H9 (cell line): Measurements from ENCODE around the gene STOX2. TPM values are rescaled to one million over a fixed set of nuclear protein-coding genes. Genes with fewer than 3 reads are reported as not detected.

ENCODE experiments used
- DNase-seq: peaks from one replicate; pipeline ENCODE4 v3.0.0-alpha.2; 2017
- H2AFZ ChIP-seq: one replicate; pipeline ENCODE4 v1.6.1; 2013; ENCODE audit warnings: mild to moderate bottlenecking, low read length, control low read depth, moderate library complexity
- H2AK5ac ChIP-seq: 2 replicates; pipeline ENCODE4 v1.6.1; 2013; ENCODE audit warnings: low read length, control low read depth, mixed read lengths; ENCODE audit not compliant: insufficient read length
- H2BK120ac ChIP-seq: one replicate; pipeline ENCODE4 v1.6.1; 2013; ENCODE audit warnings: low read depth, mild to moderate bottlenecking, low read length, control low read depth, inconsistent platforms; ENCODE audit not compliant: poor library complexity, severe bottlenecking
- H2BK12ac ChIP-seq: 2 replicates; pipeline ENCODE4 v1.6.1; 2013; ENCODE audit warnings: low read length, control low read depth, mixed read lengths, low read depth; ENCODE audit not compliant: insufficient read length
- H2BK15ac ChIP-seq: 2 replicates; pipeline ENCODE4 v1.6.1; 2013; ENCODE audit warnings: low read depth, low read length, control low read depth
- H2BK20ac ChIP-seq: one replicate; pipeline ENCODE4 v1.6.1; 2013; ENCODE audit warnings: low read depth, mild to moderate bottlenecking, low read length, control low read depth, inconsistent platforms; ENCODE audit not compliant: poor library complexity, severe bottlenecking
- H2BK5ac ChIP-seq: 2 replicates; pipeline ENCODE4 v1.6.1; 2013; ENCODE audit warnings: low read length, control low read depth, mixed read lengths; ENCODE audit not compliant: insufficient read length
- H3K14ac ChIP-seq: 2 replicates; pipeline ENCODE4 v1.6.1; 2013; ENCODE audit warnings: low read length, control low read depth; ENCODE audit not compliant: insufficient read depth
- H3K18ac ChIP-seq: 2 replicates; pipeline ENCODE4 v1.6.1; 2013; ENCODE audit warnings: low read depth, mild to moderate bottlenecking, mixed read lengths, low read length, control low read depth; ENCODE audit not compliant: insufficient read length
- H3K23ac ChIP-seq: 2 replicates; pipeline ENCODE4 v1.6.1; 2013; ENCODE audit warnings: low read length, control low read depth, mixed read lengths, low read depth; ENCODE audit not compliant: insufficient read length
- H3K23me2 ChIP-seq: 2 replicates; pipeline ENCODE4 v1.6.1; 2013; ENCODE audit warnings: low read depth, mild to moderate bottlenecking, mixed read lengths, low read length, control low read depth; ENCODE audit not compliant: insufficient read length, poor library complexity, severe bottlenecking
- H3K27ac ChIP-seq: 2 replicates; pipeline ENCODE4 v1.5.1; 2013; ENCODE audit warnings: low read length, control low read depth, mixed read lengths, low read depth; ENCODE audit not compliant: insufficient read length
- H3K27me3 ChIP-seq: 2 replicates; pipeline ENCODE4 v1.6.1; 2013; ENCODE audit warnings: low read length, control low read depth, inconsistent platforms; ENCODE audit not compliant: insufficient read depth
- H3K4ac ChIP-seq: 2 replicates; pipeline ENCODE4 v1.6.1; 2013; ENCODE audit warnings: low read depth, mild to moderate bottlenecking, control low read depth, inconsistent platforms, low read length, moderate library complexity
- H3K4me1 ChIP-seq: 2 replicates; pipeline ENCODE4 v1.6.1; 2013; ENCODE audit warnings: low read length, control low read depth, inconsistent platforms; ENCODE audit not compliant: insufficient read depth
- H3K4me2 ChIP-seq: 2 replicates; pipeline ENCODE4 v1.6.1; 2013; ENCODE audit warnings: low read length, control low read depth, mixed read lengths; ENCODE audit not compliant: insufficient read length, insufficient read depth
- H3K56ac ChIP-seq: 2 replicates; pipeline ENCODE4 v1.6.1; 2013; ENCODE audit warnings: low read depth, mild to moderate bottlenecking, mixed read lengths, low read length, control low read depth; ENCODE audit not compliant: insufficient read length
- H3K79me1 ChIP-seq: 2 replicates; pipeline ENCODE4 v1.6.1; 2013; ENCODE audit warnings: low read depth, mild to moderate bottlenecking, moderate library complexity, low read length, control low read depth, inconsistent platforms; ENCODE audit not compliant: insufficient read depth, poor library complexity, severe bottlenecking
- H3K79me2 ChIP-seq: 2 replicates; pipeline ENCODE4 v1.6.1; 2013; ENCODE audit warnings: low read length, control low read depth, inconsistent platforms; ENCODE audit not compliant: insufficient read depth
- H3K9ac ChIP-seq: 2 replicates; pipeline ENCODE4 v1.6.1; 2013; ENCODE audit warnings: low read length, control low read depth, mixed read lengths; ENCODE audit not compliant: insufficient read length; ENCODE audit errors: extremely low read depth
- H3K9me3 ChIP-seq: one replicate; pipeline ENCODE4 v1.6.1; 2013; ENCODE audit warnings: low read depth, low read length, inconsistent platforms; ENCODE audit not compliant: control insufficient read depth
- H3T11ph ChIP-seq: one replicate; pipeline ENCODE4 v1.6.1; 2013; ENCODE audit warnings: mild to moderate bottlenecking, low read length, control low read depth, inconsistent platforms
- H4K20me1 ChIP-seq: one replicate; pipeline ENCODE4 v1.6.1; 2013; ENCODE audit not compliant: control insufficient read depth, insufficient read length, insufficient read depth
- H4K5ac ChIP-seq: 2 replicates; pipeline ENCODE4 v1.6.1; 2013; ENCODE audit warnings: low read depth, mild to moderate bottlenecking, mixed read lengths, low read length, control low read depth; ENCODE audit not compliant: insufficient read length
- H4K8ac ChIP-seq: replicated peaks from 2 replicates; pipeline ENCODE4 v1.6.1; 2013; ENCODE audit warnings: low read length, control low read depth, mixed read lengths, low read depth; ENCODE audit not compliant: insufficient read length
- H4K91ac ChIP-seq: 2 replicates; pipeline ENCODE4 v1.6.1; 2013; ENCODE audit warnings: low read depth, mild to moderate bottlenecking, moderate library complexity, mixed read lengths, low read length, control low read depth; ENCODE audit not compliant: insufficient read length
- H3K27ac Mint-ChIP-seq, 3 experiments: 2 replicates in 2 of 3; 3 replicates in 1 of 3; pipeline ENCODE4 v1.8.0; 2020 to 2021; ENCODE audit warnings: mixed read lengths in 3 of 3, mild to moderate bottlenecking in 1 of 3, moderate library complexity in 1 of 3
- H3K27me3 Mint-ChIP-seq: 2 replicates; pipeline ENCODE4 v1.8.0; 2021; ENCODE audit warnings: low read depth, mild to moderate bottlenecking, moderate library complexity, mixed read lengths
- H3K36me3 Mint-ChIP-seq, 3 experiments: 2 replicates in 2 of 3; 3 replicates in 1 of 3; pipeline ENCODE4 v1.8.0; 2020 to 2021; ENCODE audit warnings: low read depth in 3 of 3, mixed read lengths in 3 of 3; ENCODE audit not compliant: insufficient read depth in 1 of 3
- H3K4me1 Mint-ChIP-seq, 2 experiments: 2 replicates each; pipeline ENCODE4 v1.8.0; 2020; ENCODE audit warnings: mixed read lengths in 2 of 2
- H3K4me3 Mint-ChIP-seq, 2 experiments: 2 replicates in 1 of 2; 3 replicates in 1 of 2; pipeline ENCODE4 v1.8.0; 2020 to 2021; ENCODE audit warnings: mild to moderate bottlenecking in 2 of 2, mixed read lengths in 2 of 2, moderate library complexity in 1 of 2
- H3K9me3 Mint-ChIP-seq, 2 experiments: 2 replicates in 1 of 2; 3 replicates in 1 of 2; pipeline ENCODE4 v1.8.0; 2020; ENCODE audit warnings: mild to moderate bottlenecking in 2 of 2, mixed read lengths in 2 of 2, moderate library complexity in 1 of 2
- CTCF ChIP-seq: fragments of 200-600 bp; sonication (generic); conservative IDR thresholded peaks from 3 replicates; pipeline ENCODE4 v1.8.0; 2021; ENCODE audit warnings: antibody characterized with exemption, mild to moderate bottlenecking
- whole genome bisulfite sequencing: extraction: QIAGEN DNeasy Blood & Tissue Kit; methylation state at CpG from one replicate; pipeline ENCODE4 v1.1.7; 2013; ENCODE audit warnings: missing lambda C conversion rate, low lambda C conversion rate, mixed read lengths; ENCODE audit not compliant: insufficient read length; ENCODE audit errors: extremely low coverage; 5-methylcytosine and 5-hydroxymethylcytosine counted together
- total RNA-seq: library from RNA; stranded (reverse); gene quantifications from 2 replicates; pipeline ENCODE4 v1.2.1, GENCODE V29; 2021

STOX2 gene
- total RNA-seq, 1 experiment from 2014 or later, result 28.2 TPM

DNA sequence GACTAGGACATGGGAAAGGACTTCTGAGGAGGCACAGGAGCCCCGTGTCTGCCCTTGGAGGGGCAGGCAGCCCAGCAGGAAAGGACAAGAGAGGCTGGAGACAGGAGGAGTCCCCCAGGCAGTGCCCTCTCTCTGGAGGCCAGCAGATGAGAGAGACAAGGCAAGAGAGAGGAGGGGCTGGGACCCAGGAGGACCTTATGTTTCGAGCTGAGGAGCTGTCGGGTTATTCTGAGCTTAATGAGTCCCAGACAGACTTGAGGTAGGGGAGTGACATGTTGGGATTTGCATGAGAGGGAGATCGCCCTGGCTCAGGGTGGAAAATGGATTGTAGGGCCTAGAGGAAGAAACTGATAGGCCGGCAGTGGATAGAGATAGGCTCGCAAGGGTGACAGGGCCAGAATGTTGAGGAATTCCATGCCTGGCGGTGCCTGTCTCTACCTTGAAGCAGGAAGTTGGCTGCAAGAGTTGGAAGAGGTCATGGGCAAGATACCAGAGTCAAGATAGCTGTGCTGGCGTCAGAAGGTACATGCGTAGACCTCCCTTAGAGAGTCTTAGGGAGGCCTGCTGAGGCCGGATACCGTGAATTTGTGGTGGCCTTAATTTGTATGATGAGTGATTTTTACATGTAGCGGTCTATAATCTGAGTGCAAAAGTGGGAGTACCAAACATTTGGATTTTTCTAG is 19.4 kb downstream of the STOX2 start:
- Histone ChIP-seq H3K18ac (no peak overlapping the region), H3K4ac (no peak overlapping the region), H4K20me1 (no peaks in the 10 kb centered on the region), H3K9me3 (no peaks in the 10 kb centered on the region), H3K4me1 (peaks cover 4% of the 10 kb centered on the region; the same call in 1 of the 2 replicates), H3K56ac (no peak overlapping the region), H4K8ac (no peak overlapping the region), H3K79me2 (peaks cover 8% of the 10 kb centered on the region; the same call in 1 of the 2 replicates), H3K27me3 (no peaks in the 10 kb centered on the region), H2BK5ac (no peak overlapping the region), H3K14ac (no peak overlapping the region), H3K9ac (no peak overlapping the region), H2BK12ac (no peak overlapping the region), H2AK5ac (no peak overlapping the region), H2AFZ (no peak overlapping the region), H3K27ac (no peak overlapping the region), H2BK20ac (no peak overlapping the region), H3K4me2 (no peak overlapping the region), H4K91ac (no peak overlapping the region), H3K79me1 (no peaks in the 10 kb centered on the region), H4K5ac (no peak overlapping the region), H2BK15ac (no peak overlapping the region), H3K23ac (no peak overlapping the region), H3T11ph (no peak overlapping the region), H3K23me2 (no peaks in the 10 kb centered on the region), H2BK120ac (no peak overlapping the region)
- WGBS, result no CpG with 5 or more reads among the region's 12 CpGs
- peaks cover 4 to 10% (median 9%) of the 10 kb centered on the region in 3 experiments; a peak in 6 of 7 replicates for H3K36me3 Mint-ChIP-seq
- no peaks in the 10 kb centered on the region for H3K27me3 Mint-ChIP-seq
- no peak overlapping the region for H3K27ac Mint-ChIP-seq
- no peak for TF ChIP-seq CTCF
- H3K9me3 Mint-ChIP-seq, result no peaks in the 10 kb centered on the region
- no peak for DNase-seq
- H3K4me1 Mint-ChIP-seq, result peaks cover 18 to 36% of the 10 kb centered on the region in 2 experiments
- no peak overlapping the region for H3K4me3 Mint-ChIP-seq
